GM23338 (cell line): ENCODE measurements around the gene CEP78. TPM values are rescaled to one million over a fixed set of nuclear protein-coding genes. Genes with fewer than 3 reads are reported as not detected.

ENCODE experiments used
- ATAC-seq: fragments of 200-7000 bp; cut with Tn5 transposase; 3 replicates; pipeline ENCODE4 v1.9.1; 2020
- DNase-seq: peaks from one replicate; pipeline ENCODE4 v3.0.0-alpha.2; 2015; ENCODE audit warnings: low spot score
- H2AFZ ChIP-seq: fragments of 200-600 bp; sonication (generic); 2 replicates; pipeline ENCODE4 v1.8.0; 2016; ENCODE audit warnings: antibody characterized with exemption, mild to moderate bottlenecking, moderate library complexity
- H3F3A ChIP-seq: fragments of 200-600 bp; sonication (generic); replicated peaks from 2 replicates; pipeline ENCODE4 v1.8.0; 2017; ENCODE audit warnings: antibody characterized with exemption, mixed run types, low read depth
- H3K27ac ChIP-seq: fragments of 200-600 bp; sonication (generic); 2 replicates; pipeline ENCODE4 v1.6.1; 2016; ENCODE audit warnings: low read depth
- H3K27me3 ChIP-seq: fragments of 200-600 bp; sonication (generic); 2 replicates; pipeline ENCODE4 v1.8.0; 2016; ENCODE audit warnings: mild to moderate bottlenecking, mixed run types, moderate library complexity; ENCODE audit not compliant: insufficient read depth
- H3K36me3 ChIP-seq: fragments of 200-600 bp; sonication (generic); 2 replicates; pipeline ENCODE4 v1.8.0; 2016; ENCODE audit warnings: mild to moderate bottlenecking; ENCODE audit not compliant: insufficient read depth
- H3K4me1 ChIP-seq: fragments of 200-600 bp; sonication (generic); 2 replicates; pipeline ENCODE4 v1.8.0; 2016; ENCODE audit warnings: mild to moderate bottlenecking, moderate library complexity; ENCODE audit not compliant: insufficient read depth
- H3K4me2 ChIP-seq: fragments of 200-600 bp; sonication (generic); 2 replicates; pipeline ENCODE4 v1.7.1; 2017; ENCODE audit warnings: mixed run types
- H3K4me3 ChIP-seq: fragments of 200-600 bp; sonication (generic); 2 replicates; pipeline ENCODE4 v1.6.1; 2016; ENCODE audit warnings: mixed run types
- H3K79me2 ChIP-seq: fragments of 200-600 bp; sonication (generic); replicated peaks from 2 replicates; pipeline ENCODE4 v1.8.0; 2017; ENCODE audit warnings: mild to moderate bottlenecking; ENCODE audit not compliant: insufficient read depth
- H3K9me2 ChIP-seq: fragments of 200-600 bp; sonication (generic); 2 replicates; pipeline ENCODE4 v1.8.0; 2017; ENCODE audit not compliant: insufficient read depth
- H4K20me1 ChIP-seq: fragments of 200-600 bp; sonication (generic); replicated peaks from 2 replicates; pipeline ENCODE4 v1.8.0; 2017; ENCODE audit warnings: mild to moderate bottlenecking; ENCODE audit not compliant: insufficient read depth
- H3K27ac Mint-ChIP-seq: 2 replicates; pipeline ENCODE4 v1.8.0; 2020; ENCODE audit warnings: inconsistent platforms, mild to moderate bottlenecking, moderate library complexity, mixed read lengths
- H3K27me3 Mint-ChIP-seq: 3 replicates; pipeline ENCODE4 v1.8.0; 2022; ENCODE audit warnings: low read depth, mild to moderate bottlenecking, moderate library complexity, mixed read lengths, inconsistent platforms; ENCODE audit not compliant: insufficient read depth, poor library complexity
- H3K36me3 Mint-ChIP-seq: 3 replicates; pipeline ENCODE4 v1.8.0; 2021; ENCODE audit warnings: low read depth, mild to moderate bottlenecking, inconsistent platforms, moderate library complexity, mixed read lengths
- H3K4me1 Mint-ChIP-seq: 3 replicates; pipeline ENCODE4 v1.8.0; 2020; ENCODE audit warnings: mild to moderate bottlenecking, inconsistent platforms, mixed read lengths
- H3K4me3 Mint-ChIP-seq: 3 replicates; pipeline ENCODE4 v1.8.0; 2021; ENCODE audit warnings: moderate library complexity, mild to moderate bottlenecking, inconsistent platforms, mixed read lengths
- H3K9me3 Mint-ChIP-seq: 3 replicates; pipeline ENCODE4 v1.8.0; 2020; ENCODE audit warnings: moderate library complexity, mild to moderate bottlenecking, inconsistent platforms, mixed read lengths
- CREB1 ChIP-seq: fragments of 250-450 bp; sonication (Bioruptor Pico); IDR thresholded peaks from 2 replicates; pipeline ENCODE4 v1.5.0; 2020; ENCODE audit warnings: low read depth, mild to moderate bottlenecking, moderate library complexity
- EZH2 ChIP-seq: fragments of 200-600 bp; sonication (generic); IDR thresholded peaks from one replicate; pipeline ENCODE4 v1.8.0; 2017; ENCODE audit warnings: antibody characterized with exemption, mild to moderate bottlenecking, low read depth; ENCODE audit not compliant: unreplicated experiment
- POLR2AphosphoS5 ChIP-seq: IDR thresholded peaks from 2 replicates; pipeline ENCODE4 v1.6.1; 2016; ENCODE audit warnings: antibody characterized with exemption, low read depth
- long read RNA-seq: library from polyadenylated mRNA; unstranded; transcript quantifications from one replicate; pipeline ENCODE4 v2.0.0, GENCODE V29; 2020; ENCODE audit not compliant: unreplicated experiment
- polyA plus RNA-seq: library from polyadenylated mRNA; unstranded; fragments of >200 nt; fragmentation: Nextera tagmentation; extraction: Ambion mirVana; gene quantifications from 2 replicates; pipeline ENCODE4 v1.2.1, GENCODE V29; 2016
- total RNA-seq: library from RNA; depleted of rRNA; stranded (reverse); fragments of >200 nt; shearing (Covaris generic); gene quantifications from 2 replicates; pipeline ENCODE4 v1.2.3, GENCODE V29; 2014; rRNA removed
- TF ChIP-seq, protein P1 (sequence below): IDR thresholded peaks from 2 replicates; pipeline ENCODE4 v1.6.1; 2016; ENCODE audit warnings: antibody characterized with exemption
- TF ChIP-seq, protein P2 (sequence below): IDR thresholded peaks from one replicate; pipeline ENCODE4 v1.6.1; 2018; ENCODE audit warnings: antibody characterized with exemption; ENCODE audit not compliant: unreplicated experiment

The CEP78 gene, protein sequence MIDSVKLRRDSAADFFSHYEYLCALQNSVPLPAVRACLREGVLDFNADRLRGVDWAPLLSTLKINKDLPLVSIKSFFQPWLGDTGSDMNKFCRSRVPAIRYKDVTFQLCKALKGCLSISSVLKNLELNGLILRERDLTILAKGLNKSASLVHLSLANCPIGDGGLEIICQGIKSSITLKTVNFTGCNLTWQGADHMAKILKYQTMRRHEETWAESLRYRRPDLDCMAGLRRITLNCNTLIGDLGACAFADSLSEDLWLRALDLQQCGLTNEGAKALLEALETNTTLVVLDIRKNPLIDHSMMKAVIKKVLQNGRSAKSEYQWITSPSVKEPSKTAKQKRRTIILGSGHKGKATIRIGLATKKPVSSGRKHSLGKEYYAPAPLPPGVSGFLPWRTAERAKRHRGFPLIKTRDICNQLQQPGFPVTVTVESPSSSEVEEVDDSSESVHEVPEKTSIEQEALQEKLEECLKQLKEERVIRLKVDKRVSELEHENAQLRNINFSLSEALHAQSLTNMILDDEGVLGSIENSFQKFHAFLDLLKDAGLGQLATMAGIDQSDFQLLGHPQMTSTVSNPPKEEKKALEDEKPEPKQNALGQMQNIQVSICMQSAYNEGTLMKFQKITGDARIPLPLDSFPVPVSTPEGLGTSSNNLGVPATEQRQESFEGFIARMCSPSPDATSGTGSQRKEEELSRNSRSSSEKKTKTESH
- total RNA-seq = 46.6 and 48.3 TPM in 2 replicates
- 18.7 and 19.9 TPM in 2 replicates for polyA plus RNA-seq
- long read RNA-seq, full-length matches to known transcripts = 5 of 10 reads
- long read RNA-seq, partial matches to known transcripts = 5 of 10 reads
- long read RNA-seq, other reads (novel, unspliced or antisense) = 0 of 10 reads

DNA sequence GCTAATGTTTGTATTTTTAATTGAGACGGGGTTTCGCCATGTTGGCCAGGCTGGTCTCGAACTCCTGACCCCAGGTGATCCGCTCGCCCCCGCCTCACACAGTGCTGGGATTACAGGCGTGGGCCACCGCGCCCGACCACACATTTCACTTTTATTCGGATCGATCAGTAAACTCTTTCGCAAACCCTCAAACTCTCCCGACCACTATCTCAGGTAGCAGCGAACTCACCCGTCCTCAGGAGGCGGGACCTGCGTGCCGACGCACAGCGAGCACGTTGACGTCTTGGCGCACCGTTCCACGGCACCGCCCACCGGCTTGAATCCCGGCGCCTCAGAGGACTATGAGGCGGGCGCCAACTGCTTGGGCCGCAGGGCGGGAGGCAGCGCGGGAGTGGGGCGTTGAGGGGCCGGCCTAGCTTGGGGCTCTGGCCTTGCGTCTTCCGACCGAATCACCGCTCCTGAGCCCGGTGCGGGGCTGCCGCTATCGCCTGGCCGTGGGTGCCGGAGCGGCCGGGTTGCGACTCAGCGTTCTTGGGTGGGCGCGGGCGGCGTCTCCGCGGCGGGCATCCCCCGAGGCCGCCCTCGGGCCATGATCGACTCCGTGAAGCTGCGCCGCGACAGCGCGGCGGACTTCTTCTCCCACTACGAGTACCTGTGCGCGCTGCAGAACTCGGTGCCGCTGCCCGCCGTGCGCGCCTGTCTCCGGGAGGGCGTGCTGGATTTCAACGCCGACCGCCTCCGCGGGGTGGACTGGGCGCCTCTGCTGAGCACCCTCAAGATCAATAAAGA is at the start of gene CEP78:
Gene CEP78, plus strand, starts transcription at position 314 of the 789 bp plus-strand sequence. Its CDS starts 276 bp downstream, at position 590.
- no peaks in the 10 kb centered on the region for H3K27me3 ChIP-seq
- H3K36me3 ChIP-seq = peaks cover 8% of the 10 kb centered on the region
- peaks cover 24% of the 10 kb centered on the region for H3K79me2 ChIP-seq
- TF ChIP-seq, protein P1, sequence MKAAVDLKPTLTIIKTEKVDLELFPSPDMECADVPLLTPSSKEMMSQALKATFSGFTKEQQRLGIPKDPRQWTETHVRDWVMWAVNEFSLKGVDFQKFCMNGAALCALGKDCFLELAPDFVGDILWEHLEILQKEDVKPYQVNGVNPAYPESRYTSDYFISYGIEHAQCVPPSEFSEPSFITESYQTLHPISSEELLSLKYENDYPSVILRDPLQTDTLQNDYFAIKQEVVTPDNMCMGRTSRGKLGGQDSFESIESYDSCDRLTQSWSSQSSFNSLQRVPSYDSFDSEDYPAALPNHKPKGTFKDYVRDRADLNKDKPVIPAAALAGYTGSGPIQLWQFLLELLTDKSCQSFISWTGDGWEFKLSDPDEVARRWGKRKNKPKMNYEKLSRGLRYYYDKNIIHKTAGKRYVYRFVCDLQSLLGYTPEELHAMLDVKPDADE = 0 out of 2 replicates have a peak, but pooled peaks have one; percentile 12
- TF ChIP-seq CREB1 (CRISPR knock-in tag) (peak; percentile 79), EZH2 (no peak), POLR2AphosphoS5 (peak; percentile 98)
- TF ChIP-seq, protein P2, sequence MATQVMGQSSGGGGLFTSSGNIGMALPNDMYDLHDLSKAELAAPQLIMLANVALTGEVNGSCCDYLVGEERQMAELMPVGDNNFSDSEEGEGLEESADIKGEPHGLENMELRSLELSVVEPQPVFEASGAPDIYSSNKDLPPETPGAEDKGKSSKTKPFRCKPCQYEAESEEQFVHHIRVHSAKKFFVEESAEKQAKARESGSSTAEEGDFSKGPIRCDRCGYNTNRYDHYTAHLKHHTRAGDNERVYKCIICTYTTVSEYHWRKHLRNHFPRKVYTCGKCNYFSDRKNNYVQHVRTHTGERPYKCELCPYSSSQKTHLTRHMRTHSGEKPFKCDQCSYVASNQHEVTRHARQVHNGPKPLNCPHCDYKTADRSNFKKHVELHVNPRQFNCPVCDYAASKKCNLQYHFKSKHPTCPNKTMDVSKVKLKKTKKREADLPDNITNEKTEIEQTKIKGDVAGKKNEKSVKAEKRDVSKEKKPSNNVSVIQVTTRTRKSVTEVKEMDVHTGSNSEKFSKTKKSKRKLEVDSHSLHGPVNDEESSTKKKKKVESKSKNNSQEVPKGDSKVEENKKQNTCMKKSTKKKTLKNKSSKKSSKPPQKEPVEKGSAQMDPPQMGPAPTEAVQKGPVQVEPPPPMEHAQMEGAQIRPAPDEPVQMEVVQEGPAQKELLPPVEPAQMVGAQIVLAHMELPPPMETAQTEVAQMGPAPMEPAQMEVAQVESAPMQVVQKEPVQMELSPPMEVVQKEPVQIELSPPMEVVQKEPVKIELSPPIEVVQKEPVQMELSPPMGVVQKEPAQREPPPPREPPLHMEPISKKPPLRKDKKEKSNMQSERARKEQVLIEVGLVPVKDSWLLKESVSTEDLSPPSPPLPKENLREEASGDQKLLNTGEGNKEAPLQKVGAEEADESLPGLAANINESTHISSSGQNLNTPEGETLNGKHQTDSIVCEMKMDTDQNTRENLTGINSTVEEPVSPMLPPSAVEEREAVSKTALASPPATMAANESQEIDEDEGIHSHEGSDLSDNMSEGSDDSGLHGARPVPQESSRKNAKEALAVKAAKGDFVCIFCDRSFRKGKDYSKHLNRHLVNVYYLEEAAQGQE = no peak
- peaks cover 7% of the 10 kb centered on the region; the same call in 1 of the 2 replicates for H3K4me1 ChIP-seq
- Mint-ChIP-seq H3K4me3 (no peak within 1 kb of the TSS; the same call in 2 of the 3 replicates), H3K27ac (peak within 1 kb of the TSS; percentile 98), H3K27me3 (peaks cover 9% of the 10 kb centered on the region), H3K4me1 (peaks cover 18% of the 10 kb centered on the region), H3K36me3 (peaks cover 18% of the 10 kb centered on the region), H3K9me3 (no peaks in the 10 kb centered on the region; the same call in 2 of the 3 replicates)
- H3K4me3 ChIP-seq = peak within 1 kb of the TSS; percentile 97
- peak within 1 kb of the TSS; percentile 81 for H3K27ac ChIP-seq
- 0 out of 2 replicates have a peak, but pooled peaks cover 10% of the 10 kb centered on the region for H4K20me1 ChIP-seq
- H3F3A ChIP-seq = no peaks in the 10 kb centered on the region; the same call in 1 of the 2 replicates
- H3K9me2 ChIP-seq = no peaks in the 10 kb centered on the region
- DNase-seq = peak; percentile 98
- peak within 1 kb of the TSS; percentile 82 for H3K4me2 ChIP-seq
- peak within 1 kb of the TSS; percentile 92 for H2AFZ ChIP-seq
- ATAC-seq = peak; percentile 95
